NCI-H1105 (cell line): ENCODE measurements around the gene DIP2A.

ENCODE experiments used
- DNase-seq: peaks from one replicate; lab custom pipeline; 2025; lab: John Stamatoyannopoulos, UW

The DIP2A gene, protein sequence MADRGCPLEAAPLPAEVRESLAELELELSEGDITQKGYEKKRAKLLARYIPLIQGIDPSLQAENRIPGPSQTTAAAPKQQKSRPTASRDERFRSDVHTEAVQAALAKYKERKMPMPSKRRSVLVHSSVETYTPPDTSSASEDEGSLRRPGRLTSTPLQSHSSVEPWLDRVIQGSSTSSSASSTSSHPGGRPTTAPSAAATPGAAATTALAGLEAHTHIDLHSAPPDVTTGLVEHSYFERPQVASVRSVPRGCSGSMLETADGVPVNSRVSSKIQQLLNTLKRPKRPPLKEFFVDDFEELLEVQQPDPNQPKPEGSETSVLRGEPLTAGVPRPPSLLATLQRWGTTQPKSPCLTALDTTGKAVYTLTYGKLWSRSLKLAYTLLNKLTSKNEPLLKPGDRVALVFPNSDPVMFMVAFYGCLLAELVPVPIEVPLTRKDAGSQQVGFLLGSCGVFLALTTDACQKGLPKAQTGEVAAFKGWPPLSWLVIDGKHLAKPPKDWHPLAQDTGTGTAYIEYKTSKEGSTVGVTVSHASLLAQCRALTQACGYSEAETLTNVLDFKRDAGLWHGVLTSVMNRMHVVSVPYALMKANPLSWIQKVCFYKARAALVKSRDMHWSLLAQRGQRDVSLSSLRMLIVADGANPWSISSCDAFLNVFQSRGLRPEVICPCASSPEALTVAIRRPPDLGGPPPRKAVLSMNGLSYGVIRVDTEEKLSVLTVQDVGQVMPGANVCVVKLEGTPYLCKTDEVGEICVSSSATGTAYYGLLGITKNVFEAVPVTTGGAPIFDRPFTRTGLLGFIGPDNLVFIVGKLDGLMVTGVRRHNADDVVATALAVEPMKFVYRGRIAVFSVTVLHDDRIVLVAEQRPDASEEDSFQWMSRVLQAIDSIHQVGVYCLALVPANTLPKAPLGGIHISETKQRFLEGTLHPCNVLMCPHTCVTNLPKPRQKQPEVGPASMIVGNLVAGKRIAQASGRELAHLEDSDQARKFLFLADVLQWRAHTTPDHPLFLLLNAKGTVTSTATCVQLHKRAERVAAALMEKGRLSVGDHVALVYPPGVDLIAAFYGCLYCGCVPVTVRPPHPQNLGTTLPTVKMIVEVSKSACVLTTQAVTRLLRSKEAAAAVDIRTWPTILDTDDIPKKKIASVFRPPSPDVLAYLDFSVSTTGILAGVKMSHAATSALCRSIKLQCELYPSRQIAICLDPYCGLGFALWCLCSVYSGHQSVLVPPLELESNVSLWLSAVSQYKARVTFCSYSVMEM (N-terminal part only)

DNA sequence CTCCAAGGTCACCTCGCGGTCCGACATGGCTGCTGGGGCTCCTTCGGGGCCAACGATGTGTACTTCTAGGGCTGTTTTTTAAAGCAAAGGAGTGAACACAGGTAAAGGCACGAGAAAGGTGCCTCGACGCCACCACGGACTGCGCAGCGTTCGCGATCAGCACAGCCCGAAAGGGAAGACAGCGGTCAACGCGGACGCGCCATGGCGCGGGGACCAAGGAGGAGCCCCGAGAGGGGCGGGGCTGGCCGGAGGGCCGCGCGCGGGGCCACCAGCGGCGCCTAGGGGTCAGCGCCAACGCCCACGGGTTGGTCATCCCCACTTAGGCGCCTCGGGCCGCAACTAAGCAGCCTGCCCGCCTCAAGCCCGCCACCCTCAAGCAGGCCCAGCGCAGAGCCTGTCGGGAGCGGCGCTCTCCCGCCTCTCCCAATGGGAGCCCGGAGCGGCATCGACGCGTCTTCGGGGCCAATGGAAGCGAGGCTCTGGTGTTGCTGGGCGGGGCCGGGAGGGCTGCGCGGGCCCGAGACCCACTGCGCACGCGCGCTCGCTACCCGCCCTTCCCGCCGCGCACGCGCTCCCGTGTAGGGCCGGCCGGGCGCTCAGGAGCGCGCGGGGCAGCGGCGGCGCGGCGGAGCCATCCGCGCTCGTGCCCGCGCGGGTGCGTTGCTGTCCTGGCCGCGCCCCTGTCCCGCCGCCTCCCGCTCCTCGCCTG, at the start of gene DIP2A:
Gene DIP2A, plus strand, starts transcription at position 577 of the 709 bp plus-strand sequence. CDS start 241 bp downstream, outside the sequence.
- DNase-seq: peak; percentile 95

DNA sequence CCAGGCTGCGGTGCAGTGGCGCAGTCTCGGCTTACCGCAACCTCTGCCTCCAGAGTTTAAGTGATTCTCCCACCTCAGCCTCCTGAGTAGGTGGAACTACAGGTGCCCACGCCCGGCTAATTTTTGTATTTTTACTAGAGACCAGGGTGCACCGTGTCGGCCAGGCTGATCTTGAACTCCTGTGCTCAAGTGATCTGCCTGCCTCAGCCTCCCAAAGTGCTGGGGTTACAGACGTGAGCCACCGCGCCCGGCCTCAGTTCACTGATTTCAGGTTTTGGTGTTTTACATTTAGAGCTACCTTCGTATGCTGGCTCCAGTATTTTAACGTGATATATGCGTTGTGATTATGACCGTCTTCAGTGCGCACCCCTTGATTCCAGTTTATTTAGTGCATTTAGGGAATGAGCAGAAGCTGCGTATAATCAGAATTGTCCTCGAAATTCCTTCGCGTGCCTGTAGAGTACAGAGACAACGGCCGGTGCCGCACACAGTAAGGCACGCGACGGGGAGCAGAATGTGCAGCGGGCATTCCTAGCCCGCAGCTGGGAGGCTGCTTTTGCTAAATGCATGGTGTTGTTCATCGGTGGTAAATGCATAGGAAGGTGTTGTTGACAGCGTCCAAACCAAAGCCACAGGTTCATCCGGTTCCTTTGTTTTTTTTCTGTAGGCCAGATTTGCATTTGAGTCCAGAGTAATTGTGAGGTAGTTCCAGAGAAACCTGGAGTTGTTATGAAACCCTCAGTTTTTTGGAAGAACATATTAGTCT, 48.9 kb upstream of the DIP2A start:
- DNase-seq: no peak

GRCh38 chr21:46410516-46410915, 48.2 kb upstream of the DIP2A start:
- DNase-seq: no peak

GRCh38 chr21:46411236-46411635, 47.5 kb upstream of the DIP2A start:
- DNase-seq: no peak

GRCh38 chr21:46411691-46412090, 47.0 kb upstream of the DIP2A start:
- DNase-seq: no peak

DNA sequence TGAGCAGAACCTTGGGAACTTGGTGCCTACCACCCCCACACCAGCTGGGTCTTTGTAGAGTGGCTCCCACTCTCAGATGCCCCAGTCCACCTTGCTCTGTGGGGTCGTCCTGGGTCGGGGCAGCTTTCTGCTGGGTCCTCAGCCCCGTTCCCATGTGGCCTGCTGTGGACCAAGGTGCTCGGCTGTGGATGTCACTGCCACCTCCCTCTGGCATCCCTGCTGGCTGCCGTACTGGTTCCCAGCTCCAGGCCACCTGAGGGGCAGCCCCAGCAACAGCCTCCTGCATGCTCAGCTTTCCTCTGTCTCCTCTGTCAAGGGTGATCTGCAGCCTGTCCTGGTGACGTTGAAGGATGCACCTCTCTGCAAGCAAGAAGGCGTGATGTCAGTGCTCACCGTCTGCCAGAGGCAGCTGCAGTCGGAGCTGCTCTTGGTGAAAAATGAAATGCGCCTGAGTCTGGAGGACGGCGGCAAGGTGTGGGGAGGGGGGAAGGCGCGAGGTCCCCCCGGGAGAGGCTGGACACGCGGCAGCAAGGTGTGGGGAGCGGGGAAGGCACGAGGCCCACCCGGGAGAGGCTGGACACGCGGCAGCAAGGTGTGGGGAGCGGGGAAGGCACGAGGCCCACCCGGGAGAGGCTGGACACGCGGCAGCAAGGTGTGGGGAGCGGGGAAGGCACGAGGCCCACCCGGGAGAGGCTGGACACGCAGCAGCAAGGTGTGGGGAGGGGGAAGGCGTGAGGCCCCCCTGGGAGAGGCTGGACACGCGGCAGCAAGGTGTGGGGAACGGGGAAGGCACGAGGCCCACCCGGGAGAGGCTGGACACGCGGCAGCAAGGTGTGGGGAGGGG, 45.9 kb upstream of the DIP2A start:
- DNase-seq: no peak

DNA sequence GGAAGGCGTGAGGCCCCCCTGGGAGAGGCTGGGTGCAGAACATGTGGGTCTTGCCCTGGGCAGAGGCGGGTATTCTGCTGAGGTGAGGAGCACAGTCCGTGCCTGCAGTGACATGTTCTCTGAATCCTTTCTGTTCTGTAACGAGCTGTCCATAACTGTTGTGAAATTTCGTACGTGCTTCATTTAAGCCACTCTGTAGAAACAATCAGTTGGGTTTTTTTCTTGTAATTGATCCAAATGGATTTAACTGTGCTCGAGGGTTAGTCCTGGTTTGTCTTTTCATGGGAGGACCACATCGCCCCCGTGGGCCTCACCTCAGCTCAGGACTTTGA, 45.4 kb upstream of the DIP2A start:
- no peak for DNase-seq

- no peak for DNase-seq
These were observed 43.8 kb upstream of the DIP2A start for GRCh38 chr21:46414965-46415275.

- DNase-seq: no peak
These were observed 42.1 kb upstream of the DIP2A start for GRCh38 chr21:46416551-46416950.

- no peak for DNase-seq
These were observed 40.3 kb upstream of the DIP2A start for GRCh38 chr21:46418265-46418946.

DNA sequence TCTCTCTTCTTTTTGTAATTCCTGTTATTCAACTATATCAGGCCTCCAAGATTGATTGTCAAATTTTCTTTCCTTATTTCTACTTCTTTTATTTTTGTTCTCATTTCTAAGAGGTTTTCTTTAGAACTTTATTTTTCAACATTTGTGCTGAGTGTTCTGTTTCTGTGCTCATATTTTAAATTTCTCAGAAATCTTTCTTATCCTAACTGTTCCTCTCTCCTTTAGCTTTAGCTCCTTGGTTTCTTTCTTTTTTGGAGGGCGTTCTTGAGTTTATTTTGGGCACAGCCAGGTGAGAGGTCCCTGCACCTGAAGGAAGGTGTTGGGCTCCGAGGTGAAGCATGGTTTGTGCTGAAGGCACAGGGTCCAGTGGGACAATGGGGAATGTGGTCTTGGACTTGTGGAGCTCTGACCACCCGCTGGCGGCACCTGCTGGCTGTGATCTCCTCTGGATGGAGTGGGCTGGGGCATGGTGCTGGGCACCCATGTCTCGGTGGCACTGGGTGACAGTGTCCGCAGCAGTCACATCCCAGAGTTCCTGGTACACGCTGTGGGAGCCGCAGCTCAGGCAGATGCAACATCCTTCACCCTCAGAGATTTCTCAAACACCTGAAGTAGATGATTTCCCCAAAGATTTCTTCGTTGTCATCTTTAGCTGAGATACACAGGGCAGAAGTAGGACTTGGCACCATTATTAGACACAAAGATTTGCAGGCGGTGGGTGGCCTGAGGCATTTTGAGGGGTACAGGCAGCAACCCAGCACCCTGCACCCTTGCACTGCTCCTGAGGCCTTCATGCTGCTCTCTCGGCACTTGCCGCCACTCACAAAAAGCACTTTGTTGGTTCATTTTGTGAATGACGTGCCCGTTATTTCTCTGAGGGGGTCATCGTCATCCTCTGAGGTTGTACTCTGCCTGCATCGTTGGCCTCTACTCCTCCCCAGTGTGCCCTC, 38.2 kb upstream of the DIP2A start:
- no peak for DNase-seq

DNA sequence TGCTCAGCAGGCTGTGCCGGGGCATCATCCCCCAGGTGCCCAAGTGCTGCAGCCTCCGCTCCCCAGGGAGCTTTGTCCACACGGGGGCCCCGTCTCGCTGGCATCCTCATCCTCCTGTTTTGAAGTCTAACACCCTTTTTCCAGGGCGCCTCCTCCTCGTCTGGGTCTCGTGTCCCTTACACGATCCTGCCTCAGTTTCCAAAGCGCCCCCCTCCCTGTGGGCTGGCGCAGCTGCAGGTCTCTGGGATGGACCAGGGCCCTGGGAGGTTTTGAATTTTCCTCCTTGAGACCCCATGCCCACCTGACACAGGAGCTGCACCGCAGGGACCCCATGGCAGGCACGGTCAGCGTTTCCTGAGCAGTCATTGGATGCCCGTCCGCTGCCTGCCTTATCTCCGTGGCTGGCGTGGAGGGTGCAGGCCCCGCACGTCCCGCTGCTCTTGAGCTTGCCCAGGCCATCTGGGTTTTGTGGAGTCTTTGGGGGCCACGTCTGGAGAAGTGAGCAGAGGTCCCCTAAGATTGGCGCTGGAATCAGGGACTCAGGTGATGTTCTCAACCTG, 37.4 kb upstream of the DIP2A start:
- no peak for DNase-seq

DNA sequence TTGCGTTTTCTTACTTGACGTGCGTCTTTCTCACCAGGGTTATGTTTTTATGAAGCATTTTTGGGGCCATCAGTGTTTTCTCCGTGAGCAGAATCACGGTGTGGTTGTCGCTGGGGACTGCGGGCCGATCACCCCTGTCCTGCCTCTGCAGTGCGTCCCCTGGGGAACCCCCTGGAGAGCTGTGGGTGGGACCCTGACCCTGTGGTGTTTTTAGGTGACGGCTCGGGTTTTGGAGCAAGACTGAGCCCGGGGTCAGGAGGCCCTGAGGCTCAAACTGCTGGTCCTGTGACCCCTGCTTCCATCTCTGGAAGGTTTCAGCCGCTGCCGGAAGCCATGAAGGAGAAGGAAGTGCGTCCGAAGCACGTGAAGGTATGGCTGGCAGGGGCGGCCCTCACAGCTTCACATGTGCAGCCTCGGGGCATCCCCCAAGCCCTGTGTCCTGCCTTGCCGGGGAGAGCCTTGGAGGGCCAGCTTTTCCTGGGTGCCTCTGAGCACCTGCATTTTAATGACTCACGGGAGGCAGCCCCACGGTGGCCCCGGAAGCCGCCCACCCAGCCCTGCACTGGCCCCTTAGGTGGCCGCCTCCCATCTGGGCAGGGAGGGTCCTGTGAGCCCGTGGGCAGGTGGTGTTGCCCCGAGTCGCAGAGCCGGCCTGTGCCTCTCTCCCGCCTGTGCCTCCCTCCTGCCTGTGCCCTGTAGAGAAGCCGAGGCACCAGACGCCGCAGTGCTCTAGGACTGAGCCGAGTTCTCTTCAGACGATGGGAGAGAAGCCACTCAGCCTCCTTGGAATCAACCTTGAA, 36.7 kb upstream of the DIP2A start:
- no peak for DNase-seq

DNA sequence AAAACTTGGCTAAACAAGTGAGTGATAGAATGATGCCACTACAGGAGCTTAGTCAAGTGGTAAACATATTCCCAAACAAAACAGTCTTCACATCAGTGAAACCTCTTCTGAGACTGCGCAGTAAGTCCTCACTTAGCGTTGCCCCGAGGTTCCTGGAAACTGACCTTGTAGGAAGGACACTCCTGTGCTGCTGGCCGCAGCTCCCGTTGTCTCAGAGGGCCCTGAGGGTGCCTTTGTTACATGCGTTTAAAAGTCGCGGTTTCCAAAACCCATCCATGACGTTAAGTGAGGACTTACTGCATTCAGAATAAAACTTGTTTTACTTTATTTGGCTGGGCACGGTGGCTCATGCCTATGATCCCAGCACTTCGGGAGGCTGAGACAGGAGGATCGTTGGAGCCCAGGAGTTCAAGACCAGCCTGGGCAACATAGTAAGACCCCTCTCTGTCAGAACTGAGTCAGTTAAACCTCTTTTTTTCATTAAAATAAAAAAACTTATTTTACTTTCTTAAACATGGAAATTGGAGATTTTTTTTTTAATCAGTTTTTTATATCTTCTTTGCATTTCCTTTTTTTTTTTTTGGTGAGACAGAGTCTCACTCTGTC, 36.0 kb upstream of the DIP2A start:
- no peak for DNase-seq

- no peak for DNase-seq
These were observed 35.1 kb upstream of the DIP2A start for GRCh38 chr21:46423546-46424038.

GRCh38 chr21:46424039-46424591, 34.6 kb upstream of the DIP2A start:
- no peak for DNase-seq
